GM21515 (cell line): ENCODE data around the gene RPAP3.
A peak's percentile ranks its signal among the peaks of the same experiment; 100 is the strongest.

Source experiments
- ATAC-seq: cut with Tn5 transposase; IDR thresholded peaks from one replicate; pipeline ENCODE4 v1.9.1; 2021; ENCODE audit not compliant: unreplicated experiment

The RPAP3 gene

DNA sequence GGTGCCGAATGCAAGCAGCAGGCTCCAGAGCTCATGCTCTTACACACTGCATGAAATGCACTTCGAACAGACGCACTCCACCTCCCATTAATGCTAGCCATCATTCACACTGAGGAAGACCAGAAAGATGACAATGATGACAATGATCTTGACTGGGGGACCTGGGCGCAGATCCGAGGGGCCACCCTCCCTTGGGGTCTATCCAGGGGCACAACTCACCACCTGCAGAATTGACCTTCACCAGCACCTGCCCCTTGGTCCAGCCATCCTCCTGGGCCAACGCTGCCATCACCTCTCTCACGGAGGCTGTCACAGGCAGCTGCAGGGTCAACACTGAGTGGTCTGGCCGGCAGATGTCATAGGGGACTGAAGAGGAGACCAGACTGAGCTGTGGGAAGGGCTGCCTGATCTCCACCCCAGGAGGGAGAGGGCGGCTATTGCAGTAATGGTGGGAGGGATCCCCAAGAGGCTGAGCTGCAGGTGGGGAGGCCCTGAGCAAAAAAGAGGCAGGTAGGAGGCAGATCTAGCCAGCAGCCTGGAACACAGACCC is 37.6 kb upstream of the RPAP3 start:
- no peak for ATAC-seq

DNA sequence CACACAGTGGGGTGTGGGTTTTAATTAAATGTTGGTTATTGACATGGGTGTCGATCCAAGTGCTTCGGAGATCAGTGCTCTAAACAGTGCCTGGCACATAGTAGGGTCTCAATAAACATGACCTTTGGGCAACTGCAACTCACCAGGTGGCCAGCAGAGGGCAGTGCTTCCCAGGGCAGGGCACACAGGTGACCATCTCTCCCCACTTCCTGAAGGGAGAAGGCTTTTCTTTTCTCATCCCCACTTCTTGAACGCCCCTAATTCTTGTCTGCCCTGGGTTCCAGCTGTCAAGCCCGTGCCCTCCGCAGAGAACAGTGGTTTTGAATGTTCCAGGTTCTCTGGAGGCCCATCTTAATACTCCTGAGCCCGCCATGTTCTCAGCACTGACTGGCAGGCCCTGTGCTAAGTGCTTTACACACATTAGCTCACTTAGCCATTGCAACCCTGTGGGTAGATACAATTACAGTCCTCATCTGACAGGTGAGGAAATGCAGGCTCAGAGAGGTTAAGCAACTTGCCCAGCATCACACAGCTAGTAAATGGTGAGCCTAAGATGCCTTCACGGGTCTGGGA is 36.5 kb upstream of the RPAP3 start:
- ATAC-seq: no peak

- ATAC-seq: no peak
Measured at GRCh38 chr12:47741340-47741703, 35.5 kb upstream of the RPAP3 start.

DNA sequence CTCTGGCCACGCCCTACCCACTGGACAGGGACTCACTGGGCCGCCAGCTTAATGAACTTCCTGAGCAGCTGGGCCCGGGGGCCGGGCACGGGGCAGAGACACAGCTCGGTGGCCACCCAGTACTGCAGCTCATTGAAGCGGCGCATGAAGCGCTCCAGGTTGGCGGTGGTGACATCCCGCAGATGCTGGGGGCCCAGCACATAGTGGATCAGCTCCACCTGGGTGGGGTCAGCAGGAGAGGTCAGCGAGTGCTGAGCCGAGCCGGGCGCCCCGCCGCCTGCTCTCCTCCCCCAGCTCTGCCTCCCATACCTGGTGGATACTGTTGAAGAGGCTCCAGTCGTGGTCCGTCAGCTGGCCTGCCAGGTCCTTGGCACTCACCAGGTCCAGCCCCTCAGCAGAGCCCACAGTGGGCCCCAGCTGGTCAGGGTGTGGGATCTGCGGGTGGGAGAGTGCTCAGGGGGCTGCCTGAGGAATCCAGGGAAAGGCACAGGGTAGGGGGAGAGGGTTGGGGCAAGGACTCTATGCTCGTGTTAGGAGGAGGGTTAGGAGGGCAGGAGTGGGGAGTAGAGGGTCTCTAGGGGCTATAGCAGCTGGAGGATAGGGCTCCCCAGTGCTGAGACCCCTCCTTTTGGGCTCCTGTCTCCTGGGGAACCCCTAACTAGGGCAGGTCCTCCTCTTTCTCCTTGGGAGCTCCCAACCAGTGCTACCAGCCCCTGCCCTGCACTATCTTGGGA is 34.9 kb upstream of the RPAP3 start:
- ATAC-seq: peak; percentile 24

- ATAC-seq: peak; percentile 70
Measured at GRCh38 chr12:47739979-47740378, 34.1 kb upstream of the RPAP3 start.

- ATAC-seq: no peak
Measured at GRCh38 chr12:47739297-47739696, 33.5 kb upstream of the RPAP3 start.

- ATAC-seq: no peak
Measured at GRCh38 chr12:47737936-47738594, 32.2 kb upstream of the RPAP3 start.

GRCh38 chr12:47736877-47737676 is 31.2 kb upstream of the RPAP3 start:
- no peak for ATAC-seq

GRCh38 chr12:47736216-47736615 is 30.4 kb upstream of the RPAP3 start:
- no peak for ATAC-seq

DNA sequence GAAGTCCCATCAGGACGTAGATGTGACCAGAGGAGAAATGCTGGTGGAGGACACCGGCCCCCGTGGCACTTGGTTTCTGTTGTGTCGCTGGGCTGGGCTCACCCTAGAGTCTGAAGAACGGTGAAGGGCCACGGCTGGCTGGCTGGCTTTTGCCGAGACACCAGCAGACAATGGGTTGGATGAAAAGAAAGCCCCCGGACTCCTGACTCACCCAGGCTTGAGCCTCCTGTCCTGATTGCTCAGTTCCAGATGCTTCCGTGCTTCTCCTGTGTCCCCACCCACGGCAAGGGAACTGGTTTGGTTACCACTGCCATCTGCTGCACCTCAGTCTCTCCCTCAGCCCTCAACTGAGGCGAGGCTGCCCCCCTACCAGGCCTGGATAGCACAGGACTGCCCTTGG is 29.8 kb upstream of the RPAP3 start:
- no peak for ATAC-seq

GRCh38 chr12:47734725-47735480 is 29.1 kb upstream of the RPAP3 start:
- ATAC-seq: no peak

- no peak for ATAC-seq
Measured at GRCh38 chr12:47733142-47733541, 27.3 kb upstream of the RPAP3 start.

- no peak for ATAC-seq
Measured at GRCh38 chr12:47732504-47732903, 26.7 kb upstream of the RPAP3 start.

GRCh38 chr12:47731723-47732122 is 25.9 kb upstream of the RPAP3 start:
- no peak for ATAC-seq

DNA sequence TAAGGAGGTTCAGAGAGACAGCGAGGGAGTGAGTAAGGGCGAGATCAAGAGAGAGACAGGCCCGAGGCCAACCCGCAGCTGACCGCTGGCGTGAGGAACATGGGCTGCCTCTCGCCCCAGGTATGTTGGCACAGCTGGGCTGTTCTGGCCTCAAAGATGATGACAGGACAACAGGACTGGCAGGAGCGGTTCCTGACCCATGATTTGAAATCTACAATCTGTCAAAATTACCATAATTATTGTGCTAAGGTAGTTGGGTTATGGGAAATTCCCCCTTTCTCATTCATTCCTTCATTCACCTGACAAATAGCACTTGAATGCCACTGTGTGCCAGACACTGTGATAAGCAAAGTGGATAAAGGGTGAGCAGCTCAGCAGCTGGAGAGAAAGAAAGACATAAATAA is 24.5 kb upstream of the RPAP3 start:
- ATAC-seq: no peak

- no peak for ATAC-seq
Measured at GRCh38 chr12:47729233-47729632, 23.4 kb upstream of the RPAP3 start.

GRCh38 chr12:47725893-47726292 is 20.1 kb upstream of the RPAP3 start:
- peak; percentile 77 for ATAC-seq

- no peak for ATAC-seq
Measured at GRCh38 chr12:47725091-47725772, 19.4 kb upstream of the RPAP3 start, which contains the start of gene ENDOU. Gene ENDOU (minus strand): TSS chr12:47725490. CDS start chr12:47725413, 77 bp downstream.

- ATAC-seq: no peak
Measured at GRCh38 chr12:47722941-47723631, 17.3 kb upstream of the RPAP3 start.
